Myometrial cell (primary cell): ENCODE measurements around the gene CLCN2. TPM values are rescaled to one million over a fixed set of nuclear protein-coding genes. Genes with fewer than 3 reads are reported as not detected.

ENCODE experiments used
- total RNA-seq: library from RNA; depleted of rRNA; stranded (reverse); fragments of >200 nt; gene quantifications from 2 replicates; pipeline ENCODE4 v1.2.3, GENCODE V29; 2015

Gene CLCN2
- total RNA-seq = 4.6 and 6.3 TPM in 2 replicates

DNA sequence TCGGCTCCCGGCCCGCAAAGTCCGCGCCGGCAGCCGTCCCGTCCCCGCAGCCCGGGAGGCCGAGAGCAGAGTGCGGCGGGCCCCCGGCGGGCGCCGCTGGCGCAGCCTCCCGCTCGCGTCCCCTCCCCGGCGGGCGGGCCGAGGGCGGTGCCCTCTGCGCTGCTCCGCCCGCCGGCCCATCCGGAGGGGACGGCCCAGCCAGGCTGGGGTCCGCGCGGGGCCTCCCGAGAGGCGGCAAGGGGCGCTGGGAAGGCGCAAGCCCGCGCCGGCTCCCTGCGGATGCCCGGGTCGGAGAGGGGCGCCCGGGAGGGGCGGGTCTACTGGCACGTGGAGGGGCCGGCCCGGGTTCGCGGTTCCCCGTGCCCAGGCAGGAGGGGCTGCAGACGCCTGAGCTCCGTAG is at the start of gene CLCN2, which contains the start of gene POLR2H:
TSS of gene CLCN2 (minus strand) at position 74 of the 400 bp plus-strand sequence. CDS start 126 bp downstream, outside the sequence.
TSS of gene POLR2H (plus strand) at position 179 of the 400 bp plus-strand sequence. CDS start 1,783 bp downstream, outside the sequence.

GRCh38 chr3:184379358-184380184 is 18.2 kb upstream of the CLCN2 start, which contains the start of gene CHRD:
Gene CHRD (plus strand): TSS chr3:184380054. CDS start chr3:184380319, 265 bp downstream.

GRCh38 chr3:184377882-184378445 is 16.6 kb upstream of the CLCN2 start, which contains the start of gene THPO:
Gene THPO (minus strand): TSS chr3:184378207. CDS start chr3:184376259, 1,948 bp downstream.

DNA sequence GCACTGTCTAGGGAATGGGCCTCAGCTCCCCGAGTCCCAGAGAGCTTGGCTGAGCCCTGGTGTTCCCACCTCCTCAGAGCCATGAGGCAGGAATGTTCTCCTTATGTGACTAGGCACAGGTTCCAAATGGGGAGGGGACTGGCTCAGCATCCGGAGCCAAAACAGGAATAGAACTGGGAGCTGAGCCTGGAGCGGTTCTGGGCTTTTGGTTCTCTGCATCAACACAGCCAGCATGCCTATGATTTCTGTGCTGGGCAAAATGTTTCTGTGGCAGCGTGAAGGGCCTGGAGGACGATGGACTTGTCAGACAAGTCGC is 24.0 kb downstream of the CLCN2 start, which contains the start of gene FAM131A:
TSS of gene FAM131A (plus strand) at position 202 of the 316 bp plus-strand sequence. CDS start at position 233, 31 bp downstream.

DNA sequence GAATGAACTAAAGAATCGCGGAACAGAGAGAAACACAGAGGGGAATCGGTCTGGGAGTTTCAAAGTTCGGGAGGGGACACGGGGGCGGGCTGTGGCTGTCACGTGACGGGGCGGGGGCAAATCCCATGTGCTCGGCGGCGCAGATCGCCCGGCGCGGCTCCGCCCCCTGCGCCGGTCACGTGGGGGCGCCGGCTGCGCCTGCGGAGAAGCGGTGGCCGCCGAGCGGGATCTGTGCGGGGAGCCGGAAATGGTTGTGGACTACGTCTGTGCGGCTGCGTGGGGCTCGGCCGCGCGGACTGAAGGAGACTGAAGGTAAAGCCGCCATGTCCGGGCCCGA is 47.1 kb downstream of the CLCN2 start, which contains the start of gene EIF4G1:
TSS of gene EIF4G1 (plus strand) at position 244 of the 337 bp plus-strand sequence. CDS start 1,191 bp downstream, outside the sequence.

DNA sequence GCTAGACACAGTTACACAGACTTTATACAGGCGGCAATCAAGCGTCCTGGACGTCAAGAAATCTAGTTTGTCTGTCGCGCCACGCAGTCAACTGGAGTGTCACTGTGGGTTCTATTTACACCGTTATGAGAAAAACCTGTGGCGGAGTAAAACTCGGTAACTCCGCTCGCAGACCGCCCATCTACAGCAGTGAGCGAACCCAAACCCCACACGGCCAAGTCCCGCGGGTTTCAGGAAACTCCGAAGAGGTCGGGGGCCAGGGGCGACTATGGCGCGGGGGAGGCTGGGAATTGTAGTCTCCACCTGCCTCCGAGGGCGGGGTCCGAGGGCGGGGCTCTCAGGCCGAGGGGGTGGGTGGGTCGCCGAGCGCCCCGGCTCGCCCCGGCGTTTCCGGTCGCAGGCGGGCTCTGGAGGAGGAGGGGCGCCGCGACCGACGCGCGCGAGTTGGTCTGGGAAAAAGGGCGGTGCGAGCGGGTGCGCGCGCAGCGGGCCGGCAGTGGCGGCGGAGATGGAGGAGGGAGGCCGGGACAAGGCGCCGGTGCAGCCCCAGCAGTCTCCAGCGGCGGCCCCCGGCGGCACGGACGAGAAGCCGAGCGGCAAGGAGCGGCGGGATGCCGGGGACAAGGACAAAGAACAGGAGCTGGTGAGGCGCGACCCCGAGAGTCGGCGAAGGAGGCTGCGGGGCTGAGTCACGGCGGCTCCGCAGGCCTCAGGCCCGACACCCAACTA is 62.5 kb downstream of the CLCN2 start, which contains the start of gene PSMD2:
TSS of gene PSMD2 (plus strand) at position 483 of the 729 bp plus-strand sequence. CDS start at position 509, 26 bp downstream.

Other genes with a start within 250 kb of the CLCN2 start
- 19.9 and 20.4 TPM in 2 replicates for gene EIF2B5, start 226.2 kb downstream of the CLCN2 start, total RNA-seq
- 25.9 and 41.8 TPM in 2 replicates for gene DVL3, start 206.2 kb downstream of the CLCN2 start, total RNA-seq
- 603 and 645 TPM in 2 replicates for gene AP2M1, start 186.8 kb downstream of the CLCN2 start, total RNA-seq
- gene ABCF3, start 175.4 kb downstream of the CLCN2 start, total RNA-seq = 38.5 and 39.5 TPM in 2 replicates
- not detected in 2 replicates for gene VWA5B2, start 132.0 kb downstream of the CLCN2 start, total RNA-seq
- gene ALG3, start 112.6 kb downstream of the CLCN2 start, total RNA-seq = 45.8 and 59.9 TPM in 2 replicates
- gene EEF1AKMT4, start 111.9 kb downstream of the CLCN2 start, total RNA-seq = 5.3 and 5.5 TPM in 2 replicates
- gene CAMK2N2, start 100.1 kb downstream of the CLCN2 start, total RNA-seq = not detected in 2 replicates
- not detected in 2 replicates for gene ECE2, start 85.6 kb downstream of the CLCN2 start, total RNA-seq
- 686 and 752 TPM in 2 replicates for gene PSMD2, start 62.4 kb downstream of the CLCN2 start, total RNA-seq
- gene EIF4G1, start 47.0 kb downstream of the CLCN2 start, total RNA-seq = 414 and 466 TPM in 2 replicates
- 21.9 and 34.2 TPM in 2 replicates for gene FAM131A, start 24.0 kb downstream of the CLCN2 start, total RNA-seq
- gene POLR2H, start 105 bp upstream of the CLCN2 start, total RNA-seq = 65.7 and 76.4 TPM in 2 replicates
- gene THPO, start 16.6 kb upstream of the CLCN2 start, total RNA-seq = not detected in 2 replicates
- gene CHRD, start 18.4 kb upstream of the CLCN2 start, total RNA-seq = 1.1 and 10.7 TPM in 2 replicates
- gene EPHB3, start 200.2 kb upstream of the CLCN2 start, total RNA-seq = 1.4 and 2.1 TPM in 2 replicates